SK-N-SH treated with all-trans-retinoic acid at 6 μM for 48 hours (cell line): ENCODE data around the gene SGPP2.

Experiments used
- ARNTL ChIP-seq: fragments of 450-650 bp; formaldehyde crosslinking; IDR thresholded peaks from 2 replicates; pipeline ENCODE4 v1.5.0; 2020; ENCODE audit warnings: low read depth, mild to moderate bottlenecking, moderate library complexity, borderline replicate concordance
- OSR1 ChIP-seq: fragments of 250-450 bp; sonication (Bioruptor Pico); IDR thresholded peaks from 2 replicates; pipeline ENCODE4 v1.8.0; 2022; ENCODE audit warnings: moderate library complexity, mild to moderate bottlenecking, inconsistent platforms
- TF ChIP-seq, protein P1 (sequence below): fragments of 250-450 bp; sonication (Bioruptor Pico); IDR thresholded peaks from 2 replicates; pipeline ENCODE4 v1.5.1; 2020; ENCODE audit warnings: low read depth, mild to moderate bottlenecking, moderate library complexity
- TF ChIP-seq, protein P2 (sequence below): fragments of 250-450 bp; sonication (Bioruptor Pico); IDR thresholded peaks from 2 replicates; pipeline ENCODE4 v1.8.0; 2020; ENCODE audit warnings: mild to moderate bottlenecking, moderate library complexity, borderline replicate concordance

DNA sequence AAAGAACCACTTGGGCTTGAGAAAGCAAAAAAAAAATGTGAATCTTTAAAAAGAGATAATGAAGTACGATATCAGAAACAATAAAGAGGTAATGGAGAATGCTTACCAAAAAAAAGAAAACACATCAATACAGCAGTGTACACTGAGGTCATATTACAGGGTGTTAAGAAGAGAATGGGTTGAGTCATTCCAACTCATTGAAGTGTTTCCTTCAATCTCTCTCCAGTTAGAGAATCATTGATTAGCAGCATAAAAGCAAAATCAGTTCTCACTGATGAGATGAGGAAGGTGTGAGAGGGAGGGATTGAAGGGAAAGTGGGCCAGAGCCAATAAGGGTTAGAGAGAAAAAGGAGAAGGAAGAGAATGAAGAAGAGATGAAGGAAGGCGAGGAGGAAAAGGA, 43.9 kb upstream of the SGPP2 start:
- TF ChIP-seq OSR1 (CRISPR knock-in tag) (no peak), ARNTL (CRISPR knock-in tag) (no peak)
- TF ChIP-seq, protein P1, sequence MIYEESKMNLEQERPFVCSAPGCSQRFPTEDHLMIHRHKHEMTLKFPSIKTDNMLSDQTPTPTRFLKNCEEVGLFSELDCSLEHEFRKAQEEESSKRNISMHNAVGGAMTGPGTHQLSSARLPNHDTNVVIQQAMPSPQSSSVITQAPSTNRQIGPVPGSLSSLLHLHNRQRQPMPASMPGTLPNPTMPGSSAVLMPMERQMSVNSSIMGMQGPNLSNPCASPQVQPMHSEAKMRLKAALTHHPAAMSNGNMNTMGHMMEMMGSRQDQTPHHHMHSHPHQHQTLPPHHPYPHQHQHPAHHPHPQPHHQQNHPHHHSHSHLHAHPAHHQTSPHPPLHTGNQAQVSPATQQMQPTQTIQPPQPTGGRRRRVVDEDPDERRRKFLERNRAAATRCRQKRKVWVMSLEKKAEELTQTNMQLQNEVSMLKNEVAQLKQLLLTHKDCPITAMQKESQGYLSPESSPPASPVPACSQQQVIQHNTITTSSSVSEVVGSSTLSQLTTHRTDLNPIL (CRISPR knock-in tag): no peak
- TF ChIP-seq, protein P2, sequence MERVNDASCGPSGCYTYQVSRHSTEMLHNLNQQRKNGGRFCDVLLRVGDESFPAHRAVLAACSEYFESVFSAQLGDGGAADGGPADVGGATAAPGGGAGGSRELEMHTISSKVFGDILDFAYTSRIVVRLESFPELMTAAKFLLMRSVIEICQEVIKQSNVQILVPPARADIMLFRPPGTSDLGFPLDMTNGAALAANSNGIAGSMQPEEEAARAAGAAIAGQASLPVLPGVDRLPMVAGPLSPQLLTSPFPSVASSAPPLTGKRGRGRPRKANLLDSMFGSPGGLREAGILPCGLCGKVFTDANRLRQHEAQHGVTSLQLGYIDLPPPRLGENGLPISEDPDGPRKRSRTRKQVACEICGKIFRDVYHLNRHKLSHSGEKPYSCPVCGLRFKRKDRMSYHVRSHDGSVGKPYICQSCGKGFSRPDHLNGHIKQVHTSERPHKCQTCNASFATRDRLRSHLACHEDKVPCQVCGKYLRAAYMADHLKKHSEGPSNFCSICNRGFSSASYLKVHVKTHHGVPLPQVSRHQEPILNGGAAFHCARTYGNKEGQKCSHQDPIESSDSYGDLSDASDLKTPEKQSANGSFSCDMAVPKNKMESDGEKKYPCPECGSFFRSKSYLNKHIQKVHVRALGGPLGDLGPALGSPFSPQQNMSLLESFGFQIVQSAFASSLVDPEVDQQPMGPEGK (CRISPR knock-in tag): no peak
